ENCODE data around the gene FCN1. TPM values are rescaled to one million over a fixed set of nuclear protein-coding genes. Genes with fewer than 3 reads are reported as not detected.

The FCN1 gene
- total RNA-seq, 1 donor from 2014 or later: not detected

DNA sequence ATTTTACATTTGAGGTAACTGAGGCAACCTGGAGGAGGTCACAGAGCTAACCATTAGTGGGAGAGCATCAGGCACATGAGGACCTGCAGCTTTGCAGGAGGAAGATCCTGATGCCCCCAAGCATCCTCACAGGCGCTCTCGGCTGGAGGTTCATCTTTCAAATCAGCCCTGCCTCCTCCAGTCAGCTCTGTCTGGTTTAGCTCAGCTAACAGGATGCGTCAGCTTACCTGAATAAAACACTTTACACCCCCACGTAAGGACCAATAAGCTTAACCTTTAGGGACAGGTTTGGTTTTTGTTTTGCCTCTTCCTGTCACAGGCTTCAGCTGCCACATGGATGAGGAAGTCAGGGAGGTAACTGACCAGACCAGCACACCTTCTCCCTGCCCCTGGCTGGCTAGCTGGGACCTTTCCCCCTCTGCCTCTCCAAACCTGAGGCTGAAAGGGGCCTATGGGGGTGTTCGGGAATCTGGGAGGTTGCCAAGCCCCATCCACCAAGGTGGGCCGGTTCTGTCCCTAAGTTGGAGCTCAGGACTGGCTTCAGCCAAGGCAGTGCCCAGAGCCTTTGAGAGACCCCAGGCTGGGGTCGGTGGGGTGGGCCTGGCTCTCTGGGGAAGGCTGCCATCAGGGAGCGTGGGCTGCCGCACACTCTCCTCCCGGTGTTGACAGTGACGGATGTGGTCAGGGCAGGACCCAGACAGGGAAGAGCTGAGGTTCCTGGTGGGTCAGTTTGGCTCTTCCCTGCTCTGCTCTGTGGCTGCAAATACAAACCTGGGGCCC is 20.0 kb upstream of the FCN1 start:
- TF ChIP-seq, protein P1, sequence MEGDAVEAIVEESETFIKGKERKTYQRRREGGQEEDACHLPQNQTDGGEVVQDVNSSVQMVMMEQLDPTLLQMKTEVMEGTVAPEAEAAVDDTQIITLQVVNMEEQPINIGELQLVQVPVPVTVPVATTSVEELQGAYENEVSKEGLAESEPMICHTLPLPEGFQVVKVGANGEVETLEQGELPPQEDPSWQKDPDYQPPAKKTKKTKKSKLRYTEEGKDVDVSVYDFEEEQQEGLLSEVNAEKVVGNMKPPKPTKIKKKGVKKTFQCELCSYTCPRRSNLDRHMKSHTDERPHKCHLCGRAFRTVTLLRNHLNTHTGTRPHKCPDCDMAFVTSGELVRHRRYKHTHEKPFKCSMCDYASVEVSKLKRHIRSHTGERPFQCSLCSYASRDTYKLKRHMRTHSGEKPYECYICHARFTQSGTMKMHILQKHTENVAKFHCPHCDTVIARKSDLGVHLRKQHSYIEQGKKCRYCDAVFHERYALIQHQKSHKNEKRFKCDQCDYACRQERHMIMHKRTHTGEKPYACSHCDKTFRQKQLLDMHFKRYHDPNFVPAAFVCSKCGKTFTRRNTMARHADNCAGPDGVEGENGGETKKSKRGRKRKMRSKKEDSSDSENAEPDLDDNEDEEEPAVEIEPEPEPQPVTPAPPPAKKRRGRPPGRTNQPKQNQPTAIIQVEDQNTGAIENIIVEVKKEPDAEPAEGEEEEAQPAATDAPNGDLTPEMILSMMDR (IDR thresholded peaks at IDR 0.05; ENCODE audit: unreplicated experiment): no peak
- no peaks in the 10 kb centered on the region for H3K36me3 Mint-ChIP-seq (ENCODE audit: low read depth, unreplicated experiment)
- H3K27ac Mint-ChIP-seq (ENCODE audit: unreplicated experiment): no peak overlapping the region
- DNase-seq (ENCODE audit: low spot score): no peak
- no peak overlapping the region for H3K4me3 Mint-ChIP-seq (ENCODE audit: unreplicated experiment)
- H3K4me1 Mint-ChIP-seq (ENCODE audit: unreplicated experiment): no peaks in the 10 kb centered on the region
- no peaks in the 10 kb centered on the region for H3K9me3 Mint-ChIP-seq (ENCODE audit: unreplicated experiment)
- H3K27me3 Mint-ChIP-seq (ENCODE audit: unreplicated experiment): peaks cover 6% of the 10 kb centered on the region

DNA sequence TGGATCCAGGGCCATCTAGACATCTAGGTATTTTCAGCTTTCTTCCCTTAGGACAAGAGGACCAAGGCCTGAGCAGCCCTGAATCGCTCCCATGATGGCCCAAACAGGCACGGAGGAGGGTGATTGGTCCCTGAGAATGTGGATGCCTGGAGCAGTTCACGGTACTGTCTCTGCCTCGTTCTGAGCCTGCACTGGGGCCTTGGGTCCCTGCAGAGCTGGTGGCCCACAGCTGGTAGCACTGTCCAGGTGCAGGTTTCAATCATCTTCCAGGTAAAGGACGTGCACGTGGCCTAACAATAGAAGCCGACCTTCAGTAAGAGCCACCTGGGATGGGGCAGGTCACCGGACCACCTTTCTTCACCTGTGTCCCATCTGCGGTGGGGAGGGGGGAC is 19.4 kb upstream of the FCN1 start:
- H3K27ac Mint-ChIP-seq (ENCODE audit: unreplicated experiment): no peak overlapping the region
- no peak overlapping the region for H3K4me3 Mint-ChIP-seq (ENCODE audit: unreplicated experiment)
- H3K27me3 Mint-ChIP-seq (ENCODE audit: unreplicated experiment): peaks cover 9% of the 10 kb centered on the region
- H3K36me3 Mint-ChIP-seq (ENCODE audit: low read depth, unreplicated experiment): no peaks in the 10 kb centered on the region
- no peak for DNase-seq (ENCODE audit: low spot score)
- TF ChIP-seq, protein P1 (IDR thresholded peaks at IDR 0.05; ENCODE audit: unreplicated experiment): no peak
- no peaks in the 10 kb centered on the region for H3K4me1 Mint-ChIP-seq (ENCODE audit: unreplicated experiment)
- H3K9me3 Mint-ChIP-seq (ENCODE audit: unreplicated experiment): no peaks in the 10 kb centered on the region

DNA sequence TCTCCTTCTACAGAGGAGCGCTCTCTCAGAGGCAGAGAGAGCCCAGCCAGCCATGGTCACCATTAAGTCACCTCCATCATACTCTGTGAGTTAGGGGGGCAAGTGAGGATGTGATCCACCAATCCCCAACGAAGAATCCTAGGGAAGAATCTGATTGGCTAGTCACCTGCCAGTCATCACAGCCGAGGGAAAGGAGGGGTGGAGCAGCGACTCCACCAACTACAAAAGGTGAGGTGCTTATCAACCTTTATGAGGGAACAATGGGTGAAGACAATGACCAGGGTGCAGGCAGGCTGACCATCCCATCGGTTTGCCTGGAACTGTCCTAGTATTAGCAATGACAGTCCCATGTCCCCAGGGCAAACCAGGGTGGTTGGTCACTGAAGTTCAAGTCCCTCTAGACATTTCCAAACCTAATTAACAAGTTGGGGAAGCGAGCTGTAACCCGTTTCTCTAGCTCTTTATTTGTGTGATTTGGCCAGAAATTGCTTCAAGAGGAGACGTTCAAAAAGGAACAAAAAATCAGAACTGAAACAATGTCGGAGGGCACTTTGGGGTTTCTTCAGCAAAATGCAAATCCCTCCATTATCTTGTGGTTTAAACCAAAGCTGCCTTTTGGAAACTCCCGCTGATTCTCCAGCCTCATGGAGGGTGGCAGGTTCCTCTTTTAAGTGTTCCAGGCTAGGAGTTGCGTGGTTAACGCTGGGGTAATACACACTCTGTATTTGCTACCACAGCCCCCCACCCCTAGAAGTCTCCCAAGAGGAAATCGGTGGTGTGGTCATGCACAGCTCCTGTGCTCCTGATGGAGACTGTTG is 18.8 kb upstream of the FCN1 start:
- Mint-ChIP-seq H3K36me3 (ENCODE audit: low read depth, unreplicated experiment) (no peaks in the 10 kb centered on the region), H3K27ac (ENCODE audit: unreplicated experiment) (no peak overlapping the region), H3K4me1 (ENCODE audit: unreplicated experiment) (no peaks in the 10 kb centered on the region), H3K27me3 (ENCODE audit: unreplicated experiment) (peaks cover 7% of the 10 kb centered on the region), H3K4me3 (ENCODE audit: unreplicated experiment) (peak overlapping the region; percentile 31), H3K9me3 (ENCODE audit: unreplicated experiment) (no peaks in the 10 kb centered on the region)
- TF ChIP-seq, protein P1 (IDR thresholded peaks at IDR 0.05; ENCODE audit: unreplicated experiment): no peak
- DNase-seq (ENCODE audit: low spot score): no peak

DNA sequence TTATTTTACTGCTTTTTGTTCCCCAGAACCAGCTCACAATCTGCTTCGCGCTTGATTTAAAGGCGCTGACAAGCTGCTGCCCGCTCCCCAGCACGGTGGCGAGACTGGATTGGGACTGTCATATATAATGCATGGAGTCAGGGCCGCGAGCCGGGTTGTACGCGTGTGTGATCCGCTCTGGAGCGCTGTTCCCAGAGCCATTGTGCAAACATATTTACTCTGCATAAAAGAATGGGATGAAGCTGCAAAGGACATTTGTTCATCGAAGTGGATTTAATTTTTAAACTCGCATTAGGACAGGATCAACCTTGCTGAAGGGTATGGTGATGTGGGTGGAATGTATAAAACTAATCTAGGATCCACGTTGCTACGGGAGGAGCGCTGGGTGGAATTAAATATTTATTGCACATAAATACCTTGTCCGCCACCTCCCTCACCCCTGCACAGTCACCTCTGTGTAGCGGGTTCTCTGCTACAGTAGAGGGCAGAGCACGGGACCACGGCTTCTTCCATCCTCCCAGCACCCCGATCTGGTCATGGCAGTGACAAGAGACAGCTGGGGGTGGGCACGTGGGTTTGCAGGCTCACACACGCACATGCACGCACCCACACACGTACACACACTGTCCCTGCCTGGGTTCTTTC is 18.1 kb upstream of the FCN1 start:
- no peaks in the 10 kb centered on the region for H3K36me3 Mint-ChIP-seq (ENCODE audit: low read depth, unreplicated experiment)
- no peak for DNase-seq (ENCODE audit: low spot score)
- peaks cover 7% of the 10 kb centered on the region for H3K27me3 Mint-ChIP-seq (ENCODE audit: unreplicated experiment)
- no peak overlapping the region for H3K27ac Mint-ChIP-seq (ENCODE audit: unreplicated experiment)
- H3K9me3 Mint-ChIP-seq (ENCODE audit: unreplicated experiment): no peaks in the 10 kb centered on the region
- H3K4me3 Mint-ChIP-seq (ENCODE audit: unreplicated experiment): no peak overlapping the region
- H3K4me1 Mint-ChIP-seq (ENCODE audit: unreplicated experiment): no peaks in the 10 kb centered on the region
- TF ChIP-seq, protein P1 (IDR thresholded peaks at IDR 0.05; ENCODE audit: unreplicated experiment): no peak
